K562 (cell line): ENCODE data around the gene ARL6IP1. TPM values are rescaled to one million over a fixed set of nuclear protein-coding genes. Genes with fewer than 3 reads are reported as not detected.

ENCODE experiments used
- BRF2 ChIP-seq: IDR thresholded peaks from 3 replicates; pipeline ENCODE4 v1.6.1; 2011; ENCODE audit warnings: borderline replicate concordance, mild to moderate bottlenecking; ENCODE audit not compliant: insufficient read length, insufficient read depth
- COPS2 ChIP-seq: fragments of 450-650 bp; conservative IDR thresholded peaks from 2 replicates; pipeline ENCODE4 v1.6.1; 2016; ENCODE audit warnings: mild to moderate bottlenecking, moderate library complexity
- DNMT1 ChIP-seq: fragments of 450-650 bp; IDR thresholded peaks from 2 replicates; pipeline ENCODE4 v1.6.1; 2016; ENCODE audit warnings: antibody characterized with exemption, mild to moderate bottlenecking
- NKRF ChIP-seq: fragments of 450-650 bp; IDR thresholded peaks from 2 replicates; pipeline ENCODE4 v1.6.1; 2016; ENCODE audit warnings: borderline replicate concordance
- RREB1 ChIP-seq: fragments of 250-450 bp; sonication (Bioruptor Pico); IDR thresholded peaks from 2 replicates; pipeline ENCODE4 v1.4.0; 2020
- SIN3A ChIP-seq, 2 experiments: fragments of 150-350 bp in 1 of 2; IDR thresholded peaks; 2 replicates each; pipeline ENCODE4 v1.6.1; 2011 to 2016; ENCODE audit warnings: borderline replicate concordance in 2 of 2, low read depth in 2 of 2, low read length in 2 of 2, mild to moderate bottlenecking in 2 of 2, moderate library complexity in 2 of 2; ENCODE audit not compliant: control insufficient read depth in 1 of 2
- SIX5 ChIP-seq, 2 experiments: IDR thresholded peaks; 2 replicates each; pipeline ENCODE4 v1.6.1; 2011; ENCODE audit warnings: low read length in 2 of 2, borderline replicate concordance in 1 of 2, low read depth in 1 of 2, mild to moderate bottlenecking in 1 of 2, moderate library complexity in 1 of 2; ENCODE audit not compliant: insufficient read depth in 1 of 2
- TBL1XR1 ChIP-seq, 2 experiments: IDR thresholded peaks; 2 replicates each; pipeline ENCODE4 v1.6.1; 2012; ENCODE audit warnings: improper control_type of control experiment in 2 of 2, low read length in 2 of 2, mild to moderate bottlenecking in 1 of 2
- THRA ChIP-seq: fragments of 450-650 bp; IDR thresholded peaks from 2 replicates; pipeline ENCODE4 v1.6.1; 2017; ENCODE audit warnings: mild to moderate bottlenecking, moderate library complexity
- ZBTB8A ChIP-seq: fragments of 450-650 bp; IDR thresholded peaks from 2 replicates; pipeline ENCODE4 v1.6.1; 2018; ENCODE audit warnings: mild to moderate bottlenecking, moderate library complexity; ENCODE audit not compliant: partially characterized antibody
- ZMIZ1 ChIP-seq, 2 experiments: fragments of 150-350 bp in 1 of 2; IDR thresholded peaks; 2 replicates each; pipeline ENCODE4 v1.6.1; 2012 to 2016; ENCODE audit warnings: low read depth in 2 of 2, low read length in 2 of 2, mild to moderate bottlenecking in 1 of 2, moderate library complexity in 1 of 2
- ZNF408 ChIP-seq: fragments of 250-450 bp; sonication (Bioruptor Pico); IDR thresholded peaks from 2 replicates; pipeline ENCODE4 v1.4.0; 2020; ENCODE audit warnings: low read depth, mild to moderate bottlenecking, moderate library complexity
- ZNF41 ChIP-seq: fragments of 250-450 bp; sonication (Bioruptor Pico); conservative IDR thresholded peaks from 2 replicates; pipeline ENCODE4 v1.4.0; 2020; ENCODE audit warnings: mild to moderate bottlenecking
- polyA plus RNA-seq, 8 experiments: library from polyadenylated mRNA; depleted of rRNA in 4 of 8; stranded (reverse) in 5 of 8; unstranded in 3 of 8; fragments of >200 nt; fragmentation: Nextera tagmentation in 2 of 8; fragmentation: Illumina TruSeq in 1 of 8; extraction: Ambion mirVana in 2 of 8; extraction: Trizol in 1 of 8; gene quantifications; 2 replicates each; pipeline versions ENCODE4 v1.2.1 to v1.2.3, GENCODE V29; 2011 to 2014; ENCODE audit warnings: inconsistent platforms in 1 of 8, missing spikeins in 1 of 8
- total RNA-seq, 7 experiments: library from RNA; depleted of rRNA in 6 of 7; stranded (reverse); fragments of >200 nt in 6 of 7; fragmentation: Illumina TruSeq in 2 of 7; extraction: Trizol in 2 of 7; gene quantifications; 2 replicates each; pipeline versions ENCODE4 v1.2.1 to v1.2.3, GENCODE V29; 2011 to 2021; ENCODE audit warnings: low replicate concordance in 1 of 7

Gene ARL6IP1
- total and polyA plus RNA-seq, 9 of the 15 experiments (the other 6 are each of a cell fraction or from before 2014, with no cell fraction given) = 102 to 391 (median 162) TPM

- TF ChIP-seq NKRF (no peak), ZMIZ1 (IDR thresholded peaks at IDR 0.05; ENCODE audit: low read depth in 2 of 2, low read length in 2 of 2) (no peak), RREB1 (no peak), THRA (no peak), SIX5 (IDR thresholded peaks at IDR 0.05; ENCODE audit: borderline replicate concordance in 1 of 2, insufficient read depth in 1 of 2, low read depth in 1 of 2, low read length in 2 of 2) (no peak), DNMT1 (no peak), BRF2 (no peak), ZBTB8A (no peak), ZNF408 (CRISPR knock-in tag) (no peak), ZNF41 (CRISPR knock-in tag) (no peak), TBL1XR1 (IDR thresholded peaks at IDR 0.05; ENCODE audit: low read length in 2 of 2) (no peak), SIN3A (IDR thresholded peaks at IDR 0.05; ENCODE audit: borderline replicate concordance in 2 of 2, control insufficient read depth in 1 of 2, low read depth in 2 of 2, low read length in 2 of 2) (no peak), COPS2 (no peak)
Observed at GRCh38 chr16:18846416-18846815, 45.1 kb upstream of the ARL6IP1 start (continued).
